Left renal pelvis (tissue), 4 donors: ENCODE data around the gene KLHDC8A. TPM values are rescaled to one million over a fixed set of nuclear protein-coding genes. Genes with fewer than 3 reads are reported as not detected.
A peak's percentile ranks its signal among the peaks of the same experiment; 100 is the strongest.
"Not testable (repeated sequence)": the region's sequence is repeated elsewhere in the genome, so short reads cannot be mapped to it uniquely, and the experiment has no call there.

Experiments
- DNase-seq, 4 donors: peaks; one replicate each; pipeline ENCODE4 v3.0.0-alpha.2; 2013; ENCODE audit warnings: low read depth in 4 of 4, low spot score in 3 of 4
- polyA plus RNA-seq, 4 donors: library from polyadenylated mRNA; unstranded; fragments of 120-200 nt; gene quantifications; one replicate each; pipeline ENCODE4 v1.2.1, GENCODE V29; 2013; ENCODE audit not compliant: insufficient read length in 4 of 4

Gene KLHDC8A, protein sequence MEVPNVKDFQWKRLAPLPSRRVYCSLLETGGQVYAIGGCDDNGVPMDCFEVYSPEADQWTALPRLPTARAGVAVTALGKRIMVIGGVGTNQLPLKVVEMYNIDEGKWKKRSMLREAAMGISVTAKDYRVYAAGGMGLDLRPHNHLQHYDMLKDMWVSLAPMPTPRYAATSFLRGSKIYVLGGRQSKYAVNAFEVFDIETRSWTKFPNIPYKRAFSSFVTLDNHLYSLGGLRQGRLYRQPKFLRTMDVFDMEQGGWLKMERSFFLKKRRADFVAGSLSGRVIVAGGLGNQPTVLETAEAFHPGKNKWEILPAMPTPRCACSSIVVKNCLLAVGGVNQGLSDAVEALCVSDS
- 1 to 10 TPM; 1.6 to 8.5 (median 2.1) TPM for polyA plus RNA-seq

DNA sequence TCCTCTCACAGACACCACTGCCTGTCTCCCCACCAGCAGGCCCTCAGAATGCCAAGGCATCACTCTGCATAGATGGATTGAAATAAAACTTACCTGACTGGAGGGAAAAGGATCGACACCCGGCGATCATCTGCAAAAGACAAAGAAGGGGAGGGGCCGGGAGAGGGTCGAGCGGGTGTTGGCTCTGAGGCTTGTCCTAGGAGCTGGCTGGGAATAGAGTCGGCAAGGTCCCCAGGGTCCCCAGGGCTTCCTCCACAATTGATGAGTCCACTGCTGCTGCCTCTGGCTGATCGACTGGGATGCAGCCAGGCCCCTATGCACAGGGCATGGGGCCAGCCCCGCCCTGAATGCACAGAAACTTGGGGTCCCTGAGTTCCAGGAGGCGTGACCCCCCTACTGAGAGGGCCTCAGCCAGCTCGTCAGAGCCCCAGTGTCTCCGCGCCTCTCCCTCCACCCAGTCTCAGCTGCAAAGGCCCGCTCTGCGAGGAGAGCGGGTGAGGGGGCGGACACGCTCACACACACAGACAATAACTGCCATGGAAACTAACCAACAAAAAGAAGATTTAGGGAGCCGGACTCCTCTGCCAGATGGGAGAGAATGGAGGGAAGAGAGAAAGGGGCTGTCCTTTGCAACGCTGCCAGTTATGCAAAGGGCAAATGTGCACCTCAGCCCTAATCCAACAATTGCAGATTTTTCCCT, at the start of gene KLHDC8A:
TSS of gene KLHDC8A (minus strand) at position 483 of the 700 bp plus-strand sequence. CDS start 13,318 bp downstream, outside the sequence.
- DNase-seq, result peak in 3 of 4 donors; percentile 45 to 67 (median 59)

DNA sequence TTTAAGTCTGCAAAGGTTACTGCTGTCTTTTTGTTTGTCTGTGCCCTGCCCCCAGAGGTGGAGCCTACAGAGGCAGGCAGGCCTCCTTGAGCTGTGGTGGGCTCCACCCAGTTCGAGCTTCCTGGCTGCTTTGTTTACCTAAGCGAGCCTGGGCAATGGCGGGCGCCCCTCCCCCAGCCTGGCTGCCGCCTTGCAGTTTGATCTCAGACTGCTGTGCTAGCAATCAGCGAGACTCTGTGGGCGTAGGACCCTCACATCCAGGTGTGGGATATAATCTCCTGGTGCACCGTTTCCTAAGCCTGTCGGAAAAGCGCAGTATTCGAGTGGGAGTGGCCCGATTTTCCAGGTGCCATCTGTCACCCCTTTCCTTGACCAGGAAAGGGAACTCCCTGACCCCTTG, 49.5 kb upstream of the KLHDC8A start:
- not testable (repeated sequence) for DNase-seq

DNA sequence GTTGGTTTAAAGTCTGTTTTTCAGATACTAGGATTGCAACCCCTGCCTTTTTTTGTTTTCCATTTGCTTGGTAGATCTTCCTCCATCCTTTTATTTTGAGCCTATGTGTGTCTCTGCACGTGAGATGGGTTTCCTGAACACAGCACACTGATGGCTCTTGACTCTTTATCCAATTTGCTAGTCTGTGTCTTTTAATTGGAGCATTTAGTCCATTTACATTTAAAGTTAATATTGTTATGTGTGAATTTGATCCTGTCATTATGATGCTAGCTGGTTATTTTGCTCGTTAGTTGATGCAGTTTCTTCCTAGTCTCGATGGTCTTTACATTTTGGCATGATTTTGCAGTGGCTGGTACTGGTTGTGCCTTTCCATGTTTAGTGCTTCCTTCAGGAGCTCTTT, 47.8 kb upstream of the KLHDC8A start:
- DNase-seq, result not testable (repeated sequence)

DNA sequence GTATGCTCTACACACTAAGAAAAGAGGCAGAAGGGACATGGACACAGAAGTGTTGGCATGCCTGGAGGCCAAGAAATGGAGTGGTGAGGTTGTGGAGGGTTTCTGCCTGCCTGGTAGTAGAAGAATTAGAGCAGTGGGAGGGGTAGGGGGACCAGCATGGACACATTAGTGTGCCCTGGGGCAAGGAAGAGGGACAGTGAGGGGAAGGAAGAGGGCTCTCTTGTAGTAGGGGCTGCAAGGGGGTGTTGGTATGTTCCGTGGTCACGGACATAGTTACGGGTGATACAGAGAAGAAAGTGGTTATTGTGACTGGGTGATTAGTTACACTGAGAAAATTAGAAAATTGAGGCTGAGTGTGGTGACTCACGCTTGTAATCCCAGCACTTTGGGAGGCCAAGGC, 41.9 kb upstream of the KLHDC8A start:
- DNase-seq, result no peak

DNA sequence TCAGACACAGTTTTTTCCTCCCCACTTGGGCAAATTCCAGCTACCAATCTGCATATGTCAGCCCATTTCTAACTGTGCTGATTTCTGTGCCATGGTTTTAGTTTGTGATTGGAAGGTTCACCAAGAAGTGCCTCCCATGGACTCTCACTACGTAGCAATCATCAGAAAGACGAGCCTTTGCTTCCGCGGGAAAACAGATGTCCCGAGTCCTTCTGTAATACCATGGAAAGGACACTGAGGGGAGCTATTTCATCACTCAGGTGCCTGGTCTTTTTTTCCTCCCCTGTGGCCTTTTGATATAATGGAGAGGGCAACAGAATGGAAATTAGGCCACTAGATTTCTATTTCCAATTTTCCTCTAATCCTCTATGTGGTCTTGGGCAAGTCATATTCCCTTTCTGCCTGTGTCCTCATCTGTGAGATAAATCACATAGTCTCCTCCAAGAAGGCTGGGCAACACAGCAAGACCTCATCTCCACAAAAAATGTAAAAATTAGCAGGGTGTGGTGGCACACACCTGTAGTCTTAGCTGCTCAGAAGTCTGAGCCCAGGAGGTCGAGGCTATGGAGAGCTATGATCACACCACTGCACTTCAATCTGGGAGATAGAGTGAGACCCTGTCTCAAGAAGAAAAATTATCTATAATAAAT, 40.4 kb upstream of the KLHDC8A start:
- no peak for DNase-seq

DNA sequence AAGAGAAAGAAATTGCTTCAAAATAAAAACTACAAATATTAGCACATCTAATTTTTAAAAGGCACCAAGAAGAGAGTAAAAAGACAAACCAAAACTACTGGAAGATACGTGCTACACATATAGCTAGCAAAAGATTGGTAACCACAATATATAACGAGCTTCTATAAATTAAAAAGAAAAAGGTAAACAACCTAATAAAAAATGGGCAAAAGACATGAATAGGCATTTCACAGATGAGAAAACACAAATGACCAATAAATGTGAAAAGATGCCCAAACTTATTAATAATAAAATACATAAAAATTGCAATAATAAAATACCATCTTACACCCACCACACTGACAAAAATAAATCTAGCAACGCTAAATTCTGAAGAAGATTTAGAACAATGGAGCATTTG, 38.9 kb upstream of the KLHDC8A start:
- DNase-seq, result no peak

DNA sequence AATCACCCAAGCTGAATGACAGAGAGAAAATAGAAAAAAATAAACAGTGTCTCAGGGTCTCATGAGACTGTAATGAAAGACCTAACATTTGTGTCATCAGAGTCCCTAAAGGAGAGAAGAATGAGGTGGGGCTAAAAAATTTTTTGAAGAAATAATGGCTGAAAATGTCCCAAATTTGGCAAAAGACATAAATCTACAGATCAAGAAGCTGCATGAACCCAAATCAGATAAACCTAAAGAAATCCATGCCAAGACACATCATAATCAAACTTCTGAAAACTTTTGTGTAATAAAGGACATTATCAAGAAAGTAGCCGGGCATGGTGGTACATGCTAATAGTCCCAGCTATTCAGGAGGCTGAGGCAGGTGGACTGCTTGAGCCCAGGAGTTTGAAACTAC, 35.9 kb upstream of the KLHDC8A start:
- no peak for DNase-seq

DNA sequence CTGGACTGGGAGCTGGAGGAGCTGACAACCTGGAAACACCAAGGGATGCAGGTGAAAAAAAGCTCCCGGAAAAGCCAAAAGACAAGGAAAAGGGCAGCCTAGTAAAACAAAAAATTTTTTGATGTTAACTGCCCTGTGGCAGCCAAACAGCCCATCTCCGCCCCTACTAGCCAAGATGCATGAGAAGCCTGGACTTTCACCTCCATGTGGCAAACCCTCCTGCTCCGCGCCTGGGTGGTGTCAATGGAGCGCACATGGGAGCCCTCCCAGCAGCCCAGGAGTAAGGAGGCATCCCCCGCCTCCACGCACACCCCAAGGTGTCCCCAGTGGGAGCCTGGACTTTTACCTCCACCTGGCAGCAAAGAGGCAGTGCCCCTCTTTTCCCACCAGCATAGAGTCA, 34.7 kb upstream of the KLHDC8A start:
- no peak for DNase-seq

DNA sequence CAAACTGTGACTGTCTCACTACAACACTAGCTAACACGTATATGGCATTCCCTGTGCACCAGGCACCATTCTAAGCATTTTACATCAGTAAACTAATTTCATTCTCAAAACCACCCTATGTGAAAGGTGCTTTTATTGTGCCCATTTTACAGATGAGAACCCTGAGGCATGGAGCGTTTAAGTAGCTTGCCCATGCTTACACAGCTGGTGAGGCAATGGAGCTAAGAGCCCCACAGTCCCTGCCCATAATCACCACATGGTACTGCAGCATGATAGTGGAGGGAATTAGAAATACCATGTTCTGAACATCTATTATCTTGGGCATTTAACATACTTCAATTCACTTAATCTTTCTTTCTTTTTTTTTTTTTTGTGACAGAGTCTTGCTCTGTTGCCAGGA, 31.1 kb upstream of the KLHDC8A start:
- no peak for DNase-seq

DNA sequence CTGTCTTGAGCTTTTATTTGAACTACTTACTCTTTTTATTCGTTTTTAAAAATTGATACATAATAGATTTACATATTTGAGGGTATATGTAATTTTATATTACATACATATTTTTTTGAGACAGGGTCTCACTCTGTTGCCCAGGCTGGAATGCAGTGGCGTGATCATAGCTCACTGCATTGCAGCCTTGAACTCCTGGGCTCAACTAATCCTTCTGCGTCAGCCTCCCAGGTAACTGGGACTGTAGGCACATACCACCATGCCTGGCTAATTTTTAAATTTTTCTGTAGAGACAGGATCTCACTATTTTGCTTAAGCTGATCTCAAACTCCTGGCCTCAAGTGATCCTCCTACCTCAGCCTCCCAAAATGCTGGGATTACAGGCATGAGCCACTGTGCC, 26.3 kb upstream of the KLHDC8A start:
- DNase-seq, result not testable (repeated sequence)

DNA sequence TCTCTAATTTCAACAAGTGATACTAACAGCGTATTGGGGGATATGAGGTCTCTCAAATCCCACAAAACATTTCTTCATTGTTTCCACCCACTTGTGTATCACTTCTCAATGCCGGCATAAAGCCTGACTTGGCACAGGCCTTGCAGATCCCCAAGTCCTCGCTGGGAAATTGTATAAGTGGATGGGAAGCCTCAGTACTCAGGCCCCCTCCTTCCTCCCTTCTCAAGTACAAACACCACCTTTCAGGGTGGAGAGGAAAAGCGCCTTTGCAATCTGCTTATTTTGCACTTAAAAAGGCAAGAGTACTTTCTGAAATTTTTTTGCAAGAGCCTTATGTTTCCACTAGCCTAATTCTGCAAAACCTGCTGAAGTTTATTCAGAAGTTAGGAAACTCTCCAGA, 25.8 kb upstream of the KLHDC8A start:
- DNase-seq, result no peak

DNA sequence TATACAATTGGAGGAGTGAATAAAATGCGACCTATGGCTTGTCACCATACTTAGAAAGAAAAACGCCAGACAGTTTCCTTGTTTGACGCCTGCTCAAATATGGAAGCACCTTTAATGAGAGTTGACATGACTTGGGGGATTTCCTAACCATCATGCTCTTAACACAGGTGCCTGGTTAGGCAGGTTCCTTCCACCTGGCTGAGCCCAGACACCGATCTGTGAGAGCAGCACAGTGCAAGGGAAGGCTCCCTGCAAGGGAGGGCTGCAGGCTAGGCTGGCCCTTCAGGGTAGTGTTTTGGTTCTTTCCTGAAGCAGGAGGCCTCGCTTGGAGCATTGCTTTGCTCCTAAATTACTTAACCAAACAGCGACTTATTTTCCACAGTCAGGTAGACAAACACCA, 24.6 kb upstream of the KLHDC8A start:
- no peak for DNase-seq

DNA sequence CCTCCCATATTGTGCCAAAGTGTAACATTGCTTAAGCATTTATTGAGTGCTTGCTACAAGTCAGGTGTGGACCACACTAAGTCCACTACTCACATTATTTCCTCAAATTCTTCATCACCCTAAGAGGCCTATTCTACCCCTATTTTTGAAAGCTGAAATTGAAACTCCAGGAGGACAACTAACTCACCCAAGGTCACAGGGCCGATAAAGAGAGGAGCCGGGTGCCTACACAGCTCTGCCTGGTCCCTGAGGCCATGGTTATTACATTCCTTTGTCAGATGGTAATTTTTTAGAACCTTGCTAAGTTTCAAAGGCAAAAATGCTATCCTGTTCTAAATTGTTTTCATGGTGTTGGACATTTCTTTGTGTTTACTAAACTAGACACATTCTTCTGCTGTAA, 24.2 kb upstream of the KLHDC8A start:
- no peak for DNase-seq

DNA sequence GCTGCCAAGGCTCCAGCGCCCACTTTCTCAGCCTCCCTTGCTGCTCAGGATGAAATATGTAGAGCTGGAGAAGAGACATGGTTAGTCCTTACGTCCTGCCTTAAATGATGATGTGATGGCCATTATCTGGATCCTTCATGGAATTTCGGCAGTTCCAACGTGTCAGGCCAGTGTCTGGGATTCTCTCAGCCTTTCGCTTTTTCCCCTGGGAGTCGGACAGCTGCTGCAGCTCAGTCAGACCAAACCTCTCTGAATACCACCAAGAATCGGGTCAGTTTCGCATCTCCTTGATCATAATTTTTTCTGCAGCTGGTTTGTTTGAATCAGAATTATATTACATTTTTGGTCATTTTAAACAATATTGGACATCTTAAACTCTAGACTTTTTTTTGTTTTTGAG, 22.3 kb upstream of the KLHDC8A start:
- no peak for DNase-seq

DNA sequence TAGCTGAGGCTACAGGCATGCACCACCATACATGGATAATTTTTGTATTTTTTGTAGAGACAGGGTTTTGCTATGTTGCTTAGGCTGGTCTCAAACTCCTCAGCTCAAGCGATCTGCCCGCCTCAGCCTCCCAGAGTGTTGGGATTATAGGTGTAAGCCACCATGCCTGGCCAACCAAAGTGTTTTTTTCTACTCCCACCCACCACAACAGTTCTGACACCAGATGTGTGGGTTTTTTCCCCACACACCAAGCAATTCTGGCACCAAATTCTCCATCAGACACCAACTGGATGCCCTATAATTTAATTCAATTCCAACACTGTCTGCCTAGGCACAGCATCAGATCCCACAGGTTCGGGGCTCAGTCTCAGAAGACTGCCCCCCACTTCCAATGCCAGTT, 20.6 kb upstream of the KLHDC8A start:
- no peak for DNase-seq

DNA sequence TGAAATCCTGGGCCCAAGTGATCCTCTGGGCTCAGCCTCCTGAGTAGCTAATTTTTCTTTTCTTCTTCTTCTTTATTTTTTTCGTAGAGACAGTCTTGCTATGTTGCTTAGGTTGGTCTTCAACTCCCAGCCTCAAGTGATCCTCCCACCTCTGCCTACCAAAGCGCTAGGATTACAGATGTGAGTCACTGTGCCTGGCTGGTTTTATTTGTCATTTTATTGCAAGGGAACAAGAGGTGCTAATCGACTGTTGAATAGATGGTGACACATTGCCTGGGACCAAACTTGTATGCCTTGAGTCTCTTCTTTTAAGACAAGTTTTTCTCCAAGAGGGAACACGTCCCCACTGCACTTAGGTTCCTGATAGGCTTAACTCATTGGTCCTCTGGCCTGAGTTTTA, 20.0 kb upstream of the KLHDC8A start:
- DNase-seq, result no peak

DNA sequence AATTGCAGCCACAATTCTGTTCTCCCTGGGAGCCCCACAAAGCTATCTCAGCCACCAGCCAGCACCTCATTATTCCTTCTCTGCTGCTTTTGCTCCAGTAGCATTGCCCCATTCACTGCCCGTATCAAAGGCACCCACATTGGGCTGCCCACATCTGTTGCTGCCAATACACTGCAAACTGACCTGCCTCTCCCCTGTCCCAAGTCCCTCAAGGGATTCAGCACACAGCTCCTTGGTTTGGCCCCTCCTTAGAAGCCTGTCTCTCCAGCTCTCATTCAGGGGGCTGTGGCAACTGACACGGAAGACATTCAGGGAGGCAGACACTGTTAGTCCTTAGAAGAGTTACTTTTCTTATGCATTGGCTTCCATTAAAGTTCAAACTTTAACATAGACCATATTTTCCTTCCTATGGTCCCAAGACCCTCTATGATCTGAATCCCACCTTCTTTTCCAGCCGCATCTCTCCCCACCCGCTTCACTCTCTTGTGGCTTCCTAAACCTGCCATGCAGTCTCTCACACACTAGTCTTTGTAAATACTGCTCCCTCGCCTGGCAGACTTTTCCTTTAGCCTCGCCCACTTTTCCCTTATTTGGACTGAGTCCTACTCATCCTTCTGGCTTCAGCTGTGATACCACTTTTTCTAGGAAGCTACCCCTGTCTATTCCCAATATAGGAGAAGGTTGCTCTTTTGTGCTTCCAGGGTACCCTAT, 19.3 kb upstream of the KLHDC8A start:
- no peak for DNase-seq

DNA sequence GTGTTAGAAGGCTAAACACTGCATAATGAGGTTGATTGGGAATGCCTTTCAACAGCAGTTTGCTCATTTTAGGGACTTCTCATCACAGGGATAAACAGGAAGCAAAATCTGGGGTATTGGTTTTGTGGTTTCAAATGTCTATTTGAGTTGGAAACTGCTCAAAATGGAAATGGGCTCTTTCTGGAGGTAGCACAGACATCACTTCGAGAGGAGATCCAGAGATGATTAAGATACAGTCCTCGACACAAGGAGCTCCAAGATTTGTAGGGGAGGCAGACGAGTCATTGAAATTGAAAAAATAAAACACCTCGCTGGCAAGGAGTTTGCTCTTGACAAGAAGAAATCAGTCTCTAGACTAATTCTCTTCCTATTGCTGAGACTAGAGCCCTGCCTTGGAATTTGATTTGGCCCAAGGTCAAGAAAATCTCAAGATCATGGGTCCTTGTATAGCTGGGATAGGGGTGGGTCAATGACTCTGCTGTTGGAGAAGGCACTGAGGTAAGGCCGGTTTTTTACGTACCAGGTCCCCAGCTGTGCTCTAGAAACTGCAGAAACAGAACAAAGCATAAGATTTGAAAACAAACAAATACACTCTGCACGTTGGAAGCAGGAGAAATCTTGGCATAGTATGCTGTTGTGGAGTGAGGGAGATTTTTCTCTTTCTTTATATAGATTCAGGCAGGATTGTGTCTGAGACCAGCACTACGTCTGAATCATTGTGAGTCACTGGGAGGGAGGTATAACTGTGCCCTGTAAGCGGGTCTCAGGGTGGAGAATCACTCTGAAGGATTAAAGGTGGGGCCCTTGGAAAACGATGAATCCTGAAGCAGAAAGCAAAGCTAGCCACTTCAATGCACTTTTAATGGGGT, 17.7 kb upstream of the KLHDC8A start:
- no peak for DNase-seq

DNA sequence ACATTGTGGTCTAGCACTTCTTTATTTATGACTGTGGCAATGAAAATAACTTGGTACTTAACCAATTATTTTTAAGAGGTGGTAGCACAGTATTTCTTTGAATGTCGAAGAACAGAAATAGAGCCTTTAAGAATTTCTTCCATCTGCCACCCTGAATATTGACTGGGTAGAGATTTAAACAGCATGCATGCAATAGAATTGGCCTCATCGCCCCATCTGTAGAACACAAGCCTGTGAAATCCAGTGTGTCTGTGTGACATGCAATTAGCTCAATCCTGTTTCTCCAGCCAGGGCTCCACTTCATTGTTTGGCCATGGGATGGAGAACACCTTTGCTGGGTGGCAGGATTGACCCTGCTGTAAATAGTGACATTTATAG, 17.1 kb upstream of the KLHDC8A start:
- DNase-seq, result no peak
